TTC549 (cell line): ENCODE measurements around the gene OR4C15.

Experiments
- FAIRE-seq: peaks from 2 replicates; lab custom pipeline; 2012; peaks lifted over from hg19 to GRCh38; lab: Jason Lieb, UNC

Gene OR4C15

DNA sequence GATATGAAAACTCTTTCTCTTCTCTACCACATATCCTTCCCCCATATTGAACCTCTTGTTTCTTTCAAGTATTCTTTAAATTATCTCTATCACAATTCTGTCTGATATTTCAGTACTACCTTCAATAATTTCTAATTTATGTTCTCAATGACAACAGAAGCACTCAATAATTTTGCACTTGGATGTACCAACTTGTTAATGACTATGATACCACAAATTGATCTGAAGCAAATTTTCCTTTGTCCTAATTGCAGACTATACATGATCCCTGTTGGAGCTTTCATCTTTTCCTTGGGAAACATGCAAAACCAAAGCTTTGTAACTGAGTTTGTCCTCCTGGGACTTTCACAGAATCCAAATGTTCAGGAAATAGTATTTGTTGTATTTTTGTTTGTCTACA, at the start of gene OR4C15:
Gene OR4C15 (plus strand): TSS at position 301 of the 400 bp plus-strand sequence. CDS start 0 bp downstream, at position 301.
- no peak for FAIRE-seq

DNA sequence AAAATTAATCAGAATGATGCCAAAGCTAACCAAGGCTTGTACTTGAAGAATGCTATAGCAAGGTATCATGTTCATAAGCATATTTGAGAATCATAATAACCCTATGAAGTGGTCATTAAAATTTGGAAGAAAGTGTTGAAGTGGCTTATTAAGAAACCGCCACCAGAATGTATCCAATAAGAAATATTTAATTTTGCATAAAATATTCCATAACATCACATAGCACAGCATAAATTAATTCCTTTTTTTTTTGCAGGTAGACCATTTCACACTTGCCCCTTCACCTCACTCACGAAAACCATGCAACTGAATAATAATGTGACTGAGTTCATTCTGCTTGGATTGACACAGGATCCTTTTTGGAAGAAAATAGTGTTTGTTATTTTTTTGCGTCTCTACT, 17.6 kb downstream of the OR4C15 start, which contains the start of gene OR4C16:
Gene OR4C16 (plus strand): TSS at position 301 of the 400 bp plus-strand sequence. CDS start 0 bp downstream, at position 301.
- no peak for FAIRE-seq

DNA sequence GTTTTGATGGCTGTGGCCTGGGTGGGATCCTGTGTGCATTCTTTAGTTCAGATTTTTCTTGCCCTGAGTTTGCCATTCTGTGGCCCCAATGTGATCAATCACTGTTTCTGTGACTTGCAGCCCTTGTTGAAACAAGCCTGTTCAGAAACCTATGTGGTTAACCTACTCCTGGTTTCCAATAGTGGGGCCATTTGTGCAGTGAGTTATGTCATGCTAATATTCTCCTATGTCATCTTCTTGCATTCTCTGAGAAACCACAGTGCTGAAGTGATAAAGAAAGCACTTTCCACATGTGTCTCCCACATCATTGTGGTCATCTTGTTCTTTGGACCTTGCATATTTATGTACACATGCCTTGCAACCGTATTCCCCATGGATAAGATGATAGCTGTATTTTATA, 18.3 kb downstream of the OR4C15 start:
- FAIRE-seq = no peak
